ENCODE data around the gene STX7. TPM values are rescaled to one million over a fixed set of nuclear protein-coding genes. Genes with fewer than 3 reads are reported as not detected.
"Not testable (repeated sequence)": the region's sequence is repeated elsewhere in the genome, so short reads cannot be mapped to it uniquely, and the experiment has no call there.

STX7 gene
- total RNA-seq = 20.2 TPM
- 10 to 100 TPM; 14.8 to 19.8 (median 18.9) TPM for polyA plus RNA-seq

- Histone ChIP-seq H3K27me3 (ENCODE audit: control insufficient read depth, insufficient read depth, low read length) (peaks cover under 1% of the 10 kb centered on the region), H3K4me3 (ENCODE audit: low read depth, low read length) (peak within 1 kb of the TSS; percentile 93), H3K4me1 (ENCODE audit: control insufficient read depth, insufficient read depth, low read length, poor library complexity, severe bottlenecking) (peaks cover 28% of the 10 kb centered on the region), H3K9me3 (ENCODE audit: control insufficient read depth in 2 of 2, low read length in 2 of 2) (no peaks in the 10 kb centered on the region), H3K36me3 (ENCODE audit: control insufficient read depth, insufficient read depth, low read length) (peaks cover 4% of the 10 kb centered on the region), H3K27ac (ENCODE audit: insufficient read depth, low read length, poor library complexity, severe bottlenecking) (peak within 1 kb of the TSS; percentile 33)
- H3K4me1 Mint-ChIP-seq = peaks cover 23 to 49% (median 31%) of the 10 kb centered on the region in 4 donors
- peak within 1 kb of the TSS; percentile 90 to 96 (median 92) for H3K27ac Mint-ChIP-seq
- DNase-seq (peak; percentile 81 to 93 (median 88)), ATAC-seq (ENCODE audit: low read depth in 2 of 2) (peak; percentile 93 to 94)
- H3K27me3 Mint-ChIP-seq = peaks cover 23% of the 10 kb centered on the region
- no peaks in the 10 kb centered on the region for H3K9me3 Mint-ChIP-seq
- H3K36me3 Mint-ChIP-seq = peaks cover 7% of the 10 kb centered on the region
- peak within 1 kb of the TSS; percentile 96 to 99 (median 98) for H3K4me3 Mint-ChIP-seq
These were observed at the start of gene STX7 for GRCh38 chr6:132512638-132513632. STX7 (minus strand) TSS chr6:132513116; CDS start chr6:132503530, 9,586 bp downstream.

GRCh38 chr6:132560087-132560486 lies 47.2 kb upstream of the STX7 start:
- not testable (repeated sequence) for H3K27ac ChIP-seq (ENCODE audit: insufficient read depth, low read length, poor library complexity, severe bottlenecking); H3K36me3 ChIP-seq (ENCODE audit: control insufficient read depth, insufficient read depth, low read length); DNase-seq; H3K4me3 Mint-ChIP-seq; H3K36me3 Mint-ChIP-seq; H3K4me3 ChIP-seq (ENCODE audit: low read depth, low read length); H3K4me1 Mint-ChIP-seq; H3K9me3 ChIP-seq (ENCODE audit: control insufficient read depth in 2 of 2, low read length in 2 of 2); ATAC-seq (ENCODE audit: low read depth in 2 of 2); H3K4me1 ChIP-seq (ENCODE audit: control insufficient read depth, insufficient read depth, low read length, poor library complexity, severe bottlenecking); H3K27ac Mint-ChIP-seq; H3K9me3 Mint-ChIP-seq; H3K27me3 ChIP-seq (ENCODE audit: control insufficient read depth, insufficient read depth, low read length)
- peaks cover 27% of the 10 kb centered on the region for H3K27me3 Mint-ChIP-seq

- no peak for ATAC-seq (ENCODE audit: low read depth in 2 of 2)
- Histone ChIP-seq H3K4me3 (ENCODE audit: low read depth, low read length) (no peak within 1 kb of the TSS), H3K4me1 (ENCODE audit: control insufficient read depth, insufficient read depth, low read length, poor library complexity, severe bottlenecking) (no peaks in the 10 kb centered on the region), H3K27ac (ENCODE audit: insufficient read depth, low read length, poor library complexity, severe bottlenecking) (no peak within 1 kb of the TSS), H3K36me3 (ENCODE audit: control insufficient read depth, insufficient read depth, low read length) (no peaks in the 10 kb centered on the region), H3K9me3 (ENCODE audit: control insufficient read depth in 2 of 2, low read length in 2 of 2) (no peaks in the 10 kb centered on the region), H3K27me3 (ENCODE audit: control insufficient read depth, insufficient read depth, low read length) (peaks cover 10% of the 10 kb centered on the region)
- no peak for DNase-seq
- H3K9me3 Mint-ChIP-seq = no peaks in the 10 kb centered on the region
- no peak within 1 kb of the TSS for H3K4me3 Mint-ChIP-seq
- no peaks in the 10 kb centered on the region for H3K36me3 Mint-ChIP-seq
- H3K27ac Mint-ChIP-seq = no peak within 1 kb of the TSS
- no peaks in the 10 kb centered on the region for H3K4me1 Mint-ChIP-seq
- H3K27me3 Mint-ChIP-seq = peaks cover 14% of the 10 kb centered on the region
These were observed 39.5 kb upstream of the STX7 start, which contains the start of gene TAAR8 for GRCh38 chr6:132552372-132552771. TAAR8 (plus strand) TSS chr6:132552672; CDS start chr6:132552693, 21 bp downstream.

GRCh38 chr6:132551214-132551613 lies 38.3 kb upstream of the STX7 start:
- H3K27ac ChIP-seq (ENCODE audit: insufficient read depth, low read length, poor library complexity, severe bottlenecking) = no peak overlapping the region
- no peak for ATAC-seq (ENCODE audit: low read depth in 2 of 2)
- H3K27me3 ChIP-seq (ENCODE audit: control insufficient read depth, insufficient read depth, low read length) = peaks cover 10% of the 10 kb centered on the region
- no peaks in the 10 kb centered on the region for H3K36me3 ChIP-seq (ENCODE audit: control insufficient read depth, insufficient read depth, low read length)
- H3K9me3 ChIP-seq (ENCODE audit: control insufficient read depth in 2 of 2, low read length in 2 of 2) = no peaks in the 10 kb centered on the region
- Mint-ChIP-seq H3K4me1 (no peaks in the 10 kb centered on the region), H3K27ac (no peak overlapping the region), H3K27me3 (peaks cover 16% of the 10 kb centered on the region), H3K9me3 (no peaks in the 10 kb centered on the region), H3K36me3 (no peaks in the 10 kb centered on the region), H3K4me3 (no peak overlapping the region)
- DNase-seq = no peak
- no peaks in the 10 kb centered on the region for H3K4me1 ChIP-seq (ENCODE audit: control insufficient read depth, insufficient read depth, low read length, poor library complexity, severe bottlenecking)
- no peak overlapping the region for H3K4me3 ChIP-seq (ENCODE audit: low read depth, low read length)

- Mint-ChIP-seq H3K27me3 (peaks cover 25% of the 10 kb centered on the region), H3K36me3 (no peaks in the 10 kb centered on the region), H3K9me3 (no peaks in the 10 kb centered on the region), H3K4me3 (no peak overlapping the region), H3K4me1 (no peaks in the 10 kb centered on the region), H3K27ac (no peak overlapping the region)
- Histone ChIP-seq H3K27ac (ENCODE audit: insufficient read depth, low read length, poor library complexity, severe bottlenecking) (no peak overlapping the region), H3K4me1 (ENCODE audit: control insufficient read depth, insufficient read depth, low read length, poor library complexity, severe bottlenecking) (no peaks in the 10 kb centered on the region), H3K4me3 (ENCODE audit: low read depth, low read length) (no peak overlapping the region), H3K36me3 (ENCODE audit: control insufficient read depth, insufficient read depth, low read length) (no peaks in the 10 kb centered on the region), H3K27me3 (ENCODE audit: control insufficient read depth, insufficient read depth, low read length) (peaks cover 12% of the 10 kb centered on the region), H3K9me3 (ENCODE audit: control insufficient read depth in 2 of 2, low read length in 2 of 2) (no peaks in the 10 kb centered on the region)
- ATAC-seq (ENCODE audit: low read depth in 2 of 2) = no peak
- DNase-seq = no peak
These were observed 36.0 kb upstream of the STX7 start for GRCh38 chr6:132548746-132549463.

GRCh38 chr6:132544826-132545225 lies 31.9 kb upstream of the STX7 start:
- ATAC-seq (ENCODE audit: low read depth in 2 of 2) (no peak), DNase-seq (no peak)
- Mint-ChIP-seq H3K4me1 (no peaks in the 10 kb centered on the region), H3K9me3 (no peaks in the 10 kb centered on the region), H3K27ac (no peak overlapping the region), H3K4me3 (no peak overlapping the region), H3K36me3 (no peaks in the 10 kb centered on the region), H3K27me3 (peaks cover 37% of the 10 kb centered on the region)
- Histone ChIP-seq H3K36me3 (ENCODE audit: control insufficient read depth, insufficient read depth, low read length) (no peaks in the 10 kb centered on the region), H3K27me3 (ENCODE audit: control insufficient read depth, insufficient read depth, low read length) (peaks cover 22% of the 10 kb centered on the region), H3K9me3 (ENCODE audit: control insufficient read depth in 2 of 2, low read length in 2 of 2) (no peaks in the 10 kb centered on the region), H3K4me1 (ENCODE audit: control insufficient read depth, insufficient read depth, low read length, poor library complexity, severe bottlenecking) (no peaks in the 10 kb centered on the region), H3K4me3 (ENCODE audit: low read depth, low read length) (no peak overlapping the region), H3K27ac (ENCODE audit: insufficient read depth, low read length, poor library complexity, severe bottlenecking) (no peak overlapping the region)

GRCh38 chr6:132537977-132538376 lies 25.1 kb upstream of the STX7 start, which contains the start of gene TAAR9:
TAAR9 (plus strand) TSS chr6:132538277; CDS start chr6:132538290, 13 bp downstream.
- no peak within 1 kb of the TSS for H3K27ac Mint-ChIP-seq
- peaks cover 0 to 2% (median 0%) of the 10 kb centered on the region in 7 donors for H3K9me3 Mint-ChIP-seq
- Histone ChIP-seq H3K36me3 (ENCODE audit: control insufficient read depth, insufficient read depth, low read length) (no peaks in the 10 kb centered on the region), H3K4me3 (ENCODE audit: low read depth, low read length) (no peak within 1 kb of the TSS), H3K27me3 (ENCODE audit: control insufficient read depth, insufficient read depth, low read length) (peaks cover 15% of the 10 kb centered on the region), H3K27ac (ENCODE audit: insufficient read depth, low read length, poor library complexity, severe bottlenecking) (no peak within 1 kb of the TSS), H3K9me3 (ENCODE audit: control insufficient read depth in 2 of 2, low read length in 2 of 2) (no peaks in the 10 kb centered on the region), H3K4me1 (ENCODE audit: control insufficient read depth, insufficient read depth, low read length, poor library complexity, severe bottlenecking) (no peaks in the 10 kb centered on the region)
- no peaks in the 10 kb centered on the region for H3K4me1 Mint-ChIP-seq
- no peak within 1 kb of the TSS for H3K4me3 Mint-ChIP-seq
- H3K36me3 Mint-ChIP-seq = no peaks in the 10 kb centered on the region
- ATAC-seq (ENCODE audit: low read depth in 2 of 2) (no peak), DNase-seq (no peak)
- H3K27me3 Mint-ChIP-seq = peaks cover 56% of the 10 kb centered on the region

All from CD4-positive, CD25-positive, alpha-beta regulatory T cell (primary cell).